Activated CD4-positive, alpha-beta T cell treated with anti-CD3 and anti-CD28 coated beads, Interleukin-10, Interleukin-2, amounts not matched to agents 100 ng/mL and 50 ng/mL, durations not matched to agents 16 hours and 8 hours (primary cell): Measurements from ENCODE around the gene ASAP3.

Experiments
- DNase-seq: peaks from one replicate; pipeline ENCODE4 v3.0.0-alpha.2; 2020

The ASAP3 gene

GRCh38 chr1:23448846-23449245 is 35.1 kb downstream of the ASAP3 start:
- no peak for DNase-seq

- no peak for DNase-seq
Observed at GRCh38 chr1:23446661-23447310, 37.2 kb downstream of the ASAP3 start.

GRCh38 chr1:23444596-23445390 is 39.2 kb downstream of the ASAP3 start:
- DNase-seq: no peak

GRCh38 chr1:23444104-23444533 is 39.9 kb downstream of the ASAP3 start:
- no peak for DNase-seq

GRCh38 chr1:23442751-23443150 is 41.2 kb downstream of the ASAP3 start:
- no peak for DNase-seq

- no peak for DNase-seq
Observed at GRCh38 chr1:23441446-23442148, 42.4 kb downstream of the ASAP3 start.

- no peak for DNase-seq
Observed at GRCh38 chr1:23438545-23438944, 45.4 kb downstream of the ASAP3 start.

- no peak for DNase-seq
Observed at GRCh38 chr1:23437355-23437664, 46.7 kb downstream of the ASAP3 start.

GRCh38 chr1:23436520-23437354 is 47.2 kb downstream of the ASAP3 start:
- DNase-seq: peak; percentile 14

GRCh38 chr1:23434260-23434775 is 49.7 kb downstream of the ASAP3 start:
- no peak for DNase-seq

- no peak for DNase-seq
Observed at GRCh38 chr1:23433122-23433521, 50.9 kb downstream of the ASAP3 start.

- no peak for DNase-seq
Observed at GRCh38 chr1:23431431-23431830, 52.5 kb downstream of the ASAP3 start.

- no peak for DNase-seq
Observed at GRCh38 chr1:23430803-23431202, 53.2 kb downstream of the ASAP3 start.

- DNase-seq: no peak
Observed at GRCh38 chr1:23428136-23428905, 55.7 kb downstream of the ASAP3 start.

- DNase-seq: no peak
Observed at GRCh38 chr1:23427550-23427949, 56.4 kb downstream of the ASAP3 start.

GRCh38 chr1:23426828-23427227 is 57.2 kb downstream of the ASAP3 start:
- no peak for DNase-seq

GRCh38 chr1:23425193-23425494 is 58.8 kb downstream of the ASAP3 start:
- no peak for DNase-seq

- DNase-seq: no peak
Observed at GRCh38 chr1:23424293-23425192, 59.4 kb downstream of the ASAP3 start, which contains the start of gene TCEA3. Gene TCEA3 (minus strand): TSS chr1:23424748. CDS start chr1:23424633, 115 bp downstream.

GRCh38 chr1:23423415-23424292 is 60.3 kb downstream of the ASAP3 start:
- DNase-seq: no peak

GRCh38 chr1:23422941-23423340 is 61.0 kb downstream of the ASAP3 start:
- no peak for DNase-seq
